NCI-H748 (cell line): ENCODE data around the gene BARX1.
"Not testable (repeated sequence)": the region's sequence is repeated elsewhere in the genome, so short reads cannot be mapped to it uniquely, and the experiment has no call there.

Source experiments
- DNase-seq: peaks from one replicate; lab custom pipeline; 2025; ENCODE audit not compliant: unreplicated experiment; lab: John Stamatoyannopoulos, UW

BARX1 gene

DNA sequence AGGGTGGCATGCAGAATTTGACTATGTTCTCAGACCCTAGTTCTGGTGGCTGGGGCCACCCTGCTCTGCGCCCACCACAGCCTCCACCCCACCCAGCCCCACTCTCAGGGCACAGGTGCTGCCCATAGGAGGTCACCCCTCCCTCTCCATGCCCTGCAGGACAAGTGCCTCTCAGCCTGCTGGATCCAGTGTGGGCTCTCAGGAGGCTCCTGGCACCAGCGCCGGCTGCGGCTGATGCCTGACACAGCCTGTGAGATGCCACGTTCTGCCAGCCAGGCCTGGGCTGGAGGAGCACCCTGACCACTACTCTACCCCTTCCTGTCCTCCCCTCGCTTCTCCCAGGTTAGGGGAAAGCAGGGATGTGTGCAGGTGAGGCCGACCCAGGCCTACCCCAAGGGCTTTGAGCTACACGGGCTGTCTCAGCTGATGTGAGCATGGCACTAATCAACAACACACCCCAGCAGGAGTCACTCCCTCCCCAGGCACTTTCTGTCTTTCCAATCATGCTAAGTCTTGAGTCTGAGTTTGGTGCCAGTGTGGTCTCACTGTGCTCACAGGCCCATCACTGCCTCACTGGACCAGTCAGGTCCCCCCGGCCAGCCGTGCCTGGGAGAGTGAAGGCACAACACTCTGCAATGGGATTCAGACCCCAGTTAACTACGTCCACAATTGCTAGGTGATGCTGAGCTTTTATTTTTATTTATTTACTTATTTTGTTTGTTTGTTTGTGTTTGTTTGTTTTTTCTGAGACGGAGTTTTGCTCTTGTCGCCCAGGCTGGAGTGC is 12.1 kb upstream of the BARX1 start:
- no peak for DNase-seq

DNA sequence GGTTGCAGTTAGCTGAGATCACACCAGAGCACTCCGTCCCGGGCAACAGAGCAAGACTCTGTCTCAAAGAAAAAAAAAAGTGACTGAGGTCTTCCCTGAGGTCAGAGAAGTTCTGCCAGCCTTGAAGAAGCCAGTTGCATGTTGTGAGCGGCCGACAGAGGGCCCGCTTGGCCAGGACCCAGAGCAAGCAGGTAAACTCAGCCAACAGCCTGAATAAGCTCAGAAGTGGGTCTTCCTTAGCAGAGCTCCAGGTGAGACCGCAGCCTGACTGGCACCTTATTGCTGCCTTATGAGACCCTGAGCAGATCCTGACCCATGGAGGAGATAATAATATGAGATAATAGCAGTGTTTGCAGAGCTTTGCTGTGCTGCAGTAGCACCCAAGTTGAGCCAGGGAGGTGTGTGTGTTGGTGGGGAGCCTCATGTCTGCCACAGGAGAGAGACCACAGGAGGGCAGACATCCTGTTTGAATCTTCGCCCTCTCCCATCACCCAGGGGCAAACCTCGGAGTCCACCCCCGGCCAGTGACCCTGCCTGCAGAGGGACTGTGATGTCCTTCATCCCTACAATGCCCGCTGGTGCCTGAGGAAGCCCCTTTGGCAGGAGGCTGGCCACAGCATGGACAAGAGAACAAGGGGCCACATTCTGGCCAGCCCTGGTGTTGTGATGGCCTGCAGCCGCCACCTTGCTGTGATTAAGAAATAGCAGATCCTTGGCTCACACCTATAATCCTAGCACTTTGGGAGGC is 10.8 kb upstream of the BARX1 start:
- no peak for DNase-seq

- no peak for DNase-seq
Observed at GRCh38 chr9:93964685-93965084, 9.5 kb upstream of the BARX1 start.

DNA sequence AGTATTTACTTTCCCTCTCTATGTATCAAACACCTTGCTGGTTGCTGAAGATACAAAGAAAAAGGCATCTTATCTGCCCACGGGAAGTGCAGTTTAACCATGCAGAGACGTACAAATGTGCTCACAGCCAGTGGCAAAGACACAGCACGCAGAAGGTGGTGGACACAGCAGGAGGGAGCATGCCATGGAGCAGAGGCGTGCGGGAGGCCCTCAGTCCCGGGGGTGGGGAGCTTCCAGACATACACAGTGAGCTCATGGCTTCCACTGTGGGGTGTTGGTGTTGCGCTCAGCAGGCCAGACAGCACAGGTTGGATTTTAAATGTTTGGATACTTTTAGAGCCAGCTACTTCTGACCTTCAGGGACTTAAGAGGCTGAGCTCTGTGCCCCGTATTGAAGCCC is 8.8 kb upstream of the BARX1 start:
- DNase-seq, result no peak

DNA sequence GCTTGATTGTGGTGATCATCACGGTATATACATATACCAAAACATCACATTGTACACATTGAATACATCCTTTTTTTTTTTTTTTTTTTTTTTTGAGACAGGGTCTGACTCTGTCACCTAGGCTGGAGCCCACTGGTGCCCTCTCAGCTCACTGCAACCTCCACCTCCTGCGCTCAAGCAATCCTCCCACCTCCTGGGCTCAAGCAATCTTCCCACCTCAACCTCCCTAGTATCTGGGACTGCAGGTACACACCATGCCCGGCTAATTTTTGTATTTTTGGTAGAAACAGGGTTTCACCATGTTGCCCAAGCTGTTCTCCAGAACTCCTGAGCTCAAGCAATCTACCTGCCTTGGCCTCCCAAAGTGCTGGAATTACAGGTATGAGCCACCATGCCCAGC is 8.3 kb upstream of the BARX1 start:
- not testable (repeated sequence) for DNase-seq

DNA sequence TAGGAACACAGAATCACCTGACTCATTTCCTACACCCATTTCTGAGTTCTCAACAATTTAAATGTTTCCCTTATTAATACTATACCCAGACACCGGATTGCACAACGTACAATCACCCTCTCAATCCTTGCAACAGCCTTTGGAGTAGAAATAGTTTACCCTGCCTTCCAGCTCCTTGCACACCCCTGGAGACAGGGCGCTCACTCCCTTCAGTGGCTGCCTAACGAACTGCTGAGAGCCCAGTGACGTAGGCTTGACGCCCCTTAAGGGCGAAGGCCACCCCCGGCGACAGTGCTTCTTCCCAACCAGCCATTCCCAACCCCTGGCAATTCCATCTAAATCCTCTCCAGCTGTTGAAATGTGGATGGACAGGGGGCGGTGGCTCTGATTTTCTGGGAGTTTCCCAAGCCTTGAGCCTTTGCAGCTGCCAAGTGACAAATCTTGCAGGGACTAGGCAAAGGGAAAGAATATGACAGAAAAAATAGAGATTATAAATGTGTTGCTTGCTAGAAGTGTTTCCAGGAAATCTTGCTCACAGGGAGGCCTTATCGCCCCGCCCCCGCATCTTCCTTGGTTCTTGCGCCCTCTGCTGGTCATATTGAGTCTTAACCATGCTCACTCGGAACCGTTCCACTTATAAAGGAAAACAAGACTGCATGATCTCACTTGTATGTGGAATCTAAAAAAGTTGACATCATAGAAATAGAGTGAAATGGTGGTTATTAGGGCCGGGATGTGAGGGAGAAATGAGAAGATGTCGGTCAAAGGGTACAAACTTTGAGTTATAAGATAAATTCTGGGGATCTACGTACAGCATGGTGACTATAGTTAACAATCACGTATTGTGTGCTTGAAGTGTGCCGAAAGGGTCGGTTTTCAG is 7.6 kb upstream of the BARX1 start:
- DNase-seq, result peak; percentile 81

- DNase-seq, result no peak
Observed at GRCh38 chr9:93962017-93962416, 6.9 kb upstream of the BARX1 start.

- DNase-seq, result peak; percentile 45
Observed at GRCh38 chr9:93960971-93961841, 6.1 kb upstream of the BARX1 start.

GRCh38 chr9:93960221-93960970 is 5.2 kb upstream of the BARX1 start:
- DNase-seq, result no peak

DNA sequence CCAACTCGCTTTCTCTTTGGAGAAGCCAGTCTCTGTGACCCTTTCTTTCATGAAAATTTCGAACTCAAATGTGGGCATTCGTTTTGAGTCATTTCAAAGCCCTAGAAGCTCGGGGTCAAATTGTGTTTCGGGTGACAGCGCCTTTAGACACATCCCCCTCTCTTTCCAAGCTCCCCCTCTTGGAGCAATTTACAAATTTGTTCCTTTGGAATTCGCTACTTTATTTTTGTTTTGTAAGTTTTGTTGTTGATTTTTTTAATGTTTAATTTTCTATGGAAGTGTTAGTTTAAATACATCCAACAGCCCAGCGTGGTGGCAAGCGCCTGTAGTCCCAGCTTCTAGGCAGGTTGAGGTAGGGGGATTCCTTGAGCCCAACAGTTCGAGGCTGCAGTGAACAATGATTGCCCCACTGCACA is 4.6 kb upstream of the BARX1 start:
- DNase-seq, result no peak

GRCh38 chr9:93958819-93959682 is 3.9 kb upstream of the BARX1 start:
- DNase-seq, result peak; percentile 69

DNA sequence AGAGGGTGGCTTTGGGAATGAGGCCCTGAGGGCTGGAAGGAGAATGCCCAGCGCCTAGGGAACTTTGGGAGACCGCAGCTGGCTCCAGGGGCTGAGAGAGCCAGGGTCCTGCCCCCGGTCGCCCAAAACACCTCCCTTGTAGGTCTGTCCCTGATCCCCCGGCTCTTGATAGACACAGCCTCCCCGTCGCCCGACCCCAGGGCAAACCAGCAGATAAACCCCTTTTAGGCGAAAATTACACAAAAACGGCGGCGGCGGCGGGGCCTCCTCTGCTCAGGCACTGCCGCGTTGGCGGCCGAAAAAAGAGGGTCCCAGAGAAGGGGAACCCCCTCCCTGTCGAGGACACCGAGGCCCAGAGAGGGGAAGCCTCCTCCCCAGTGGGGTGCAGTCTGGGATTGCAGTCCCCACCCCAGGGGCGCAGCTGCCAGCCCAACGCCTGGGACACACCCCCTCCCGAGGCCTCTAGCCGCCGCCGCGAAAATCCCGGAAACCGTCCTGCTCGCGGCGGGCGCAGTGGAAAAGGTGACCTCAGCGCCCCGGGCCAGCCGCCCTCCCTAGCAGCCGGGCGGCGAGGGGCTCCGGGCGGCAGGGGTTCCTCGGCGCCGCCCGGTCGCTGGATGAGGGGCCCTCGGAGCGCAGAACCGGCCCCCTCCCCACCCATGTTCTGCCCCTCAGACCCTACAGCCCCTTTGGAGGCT is 3.1 kb upstream of the BARX1 start:
- DNase-seq, result peak; percentile 66

DNA sequence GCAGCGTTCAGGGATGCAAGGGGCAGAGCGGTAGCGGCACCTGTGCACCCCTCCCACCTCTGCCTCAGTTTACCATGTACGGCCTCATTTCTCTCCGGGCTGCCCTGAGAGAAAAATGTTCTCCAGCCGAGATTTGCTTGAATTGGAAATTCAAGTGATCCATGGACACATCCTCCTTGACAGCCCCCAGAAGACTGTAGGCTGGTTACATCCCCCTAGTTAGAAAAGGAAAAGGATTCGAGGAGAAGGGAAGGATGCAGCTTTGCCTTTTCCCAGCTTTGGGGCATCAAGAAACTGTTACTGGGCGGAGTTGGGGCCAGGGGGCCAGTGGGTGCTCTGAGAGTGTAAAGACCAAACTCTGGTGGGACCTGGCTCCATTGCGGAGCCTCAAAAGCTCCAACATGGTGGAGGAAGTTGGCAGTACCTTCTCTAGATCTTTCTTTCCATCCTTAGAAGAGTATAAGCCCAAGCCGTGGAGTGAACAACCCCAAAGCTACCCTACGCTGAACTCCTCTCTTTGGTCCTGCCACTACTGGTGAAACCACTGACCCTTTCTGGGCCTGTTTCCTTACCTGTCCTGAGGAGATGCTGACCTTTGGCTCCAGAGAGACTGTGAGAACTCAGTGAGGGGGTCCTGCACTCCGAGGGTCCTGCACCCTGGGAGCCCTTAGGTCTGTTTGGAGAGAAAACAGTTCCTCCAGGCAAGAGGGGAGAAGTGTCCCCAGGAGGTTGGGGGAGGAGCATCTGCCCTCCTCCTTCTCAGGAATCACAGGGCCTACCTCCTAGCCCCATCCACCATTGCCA is 1.0 kb upstream of the BARX1 start:
- no peak for DNase-seq

- peak; percentile 72 for DNase-seq
Observed at GRCh38 chr9:93954434-93955061, 607 bp downstream of the BARX1 start.

DNA sequence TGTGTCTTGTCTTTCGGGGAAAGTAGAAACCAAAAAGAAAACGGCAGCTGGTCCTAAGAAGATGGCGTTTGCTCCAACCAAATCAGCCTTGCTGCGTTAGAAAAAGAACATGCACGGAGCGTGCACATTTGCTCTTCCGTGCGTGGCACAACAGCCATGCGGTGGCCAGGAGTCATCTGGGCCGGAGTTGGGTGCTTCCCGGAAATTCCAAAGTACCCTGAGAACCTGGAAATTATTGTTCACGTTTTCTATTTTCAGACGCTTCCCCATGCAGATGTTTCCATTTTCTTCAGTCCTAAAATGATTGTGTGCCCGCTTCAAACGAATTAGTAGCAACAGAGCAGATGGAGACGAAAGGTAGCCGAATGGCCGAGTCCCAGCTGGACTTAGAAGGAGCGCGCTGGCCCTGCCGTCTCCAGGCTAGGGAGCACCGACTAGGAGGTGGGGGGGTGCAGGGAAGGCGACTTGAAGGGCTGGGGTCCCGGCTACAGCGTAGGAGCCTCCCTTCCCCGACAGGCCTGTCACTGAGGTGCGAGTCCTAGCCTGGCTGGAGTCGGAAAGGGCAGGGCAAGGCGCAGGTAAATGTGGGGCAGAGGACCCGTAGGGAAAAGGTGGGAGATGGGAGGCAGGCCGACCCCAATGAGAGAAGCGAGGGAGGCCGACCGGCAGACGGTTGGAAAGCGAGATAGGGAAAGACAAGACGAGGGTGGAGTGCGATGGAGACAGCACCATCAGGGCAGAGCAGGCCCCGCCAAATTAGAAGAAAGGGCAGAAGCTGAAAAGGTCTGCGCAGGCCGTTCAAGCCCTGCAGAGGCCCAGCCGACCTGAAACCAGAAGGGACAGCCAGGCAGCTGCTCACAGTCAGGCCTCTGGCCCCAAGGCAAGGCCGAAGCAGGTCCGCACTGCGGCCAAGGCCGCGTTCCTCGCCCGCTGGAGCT is 1.4 kb downstream of the BARX1 start:
- peak; percentile 60 for DNase-seq
